Liver (tissue), 9 donors: Measurements from ENCODE around the gene SEPTIN10. TPM values are rescaled to one million over a fixed set of nuclear protein-coding genes. Genes with fewer than 3 reads are reported as not detected.
A peak's percentile ranks its signal among the peaks of the same experiment; 100 is the strongest.

ENCODE experiments used
- DNase-seq: peaks from one replicate; pipeline ENCODE4 v3.0.0-alpha.2; 2017; ENCODE audit warnings: low spot score
- H3K27ac ChIP-seq, 2 donors: one replicate each; pipeline ENCODE4 v1.7.0; 2013; ENCODE audit warnings: inconsistent platforms in 2 of 2, low read length in 2 of 2, control low read depth in 1 of 2, low read depth in 1 of 2, mild to moderate bottlenecking in 1 of 2
- H3K27me3 ChIP-seq, 4 donors: one replicate each; pipeline versions ENCODE4 v1.6.1 to v1.7.0; 2013; ENCODE audit warnings: low read length in 3 of 4, inconsistent platforms in 1 of 4, mild to moderate bottlenecking in 1 of 4, moderate library complexity in 1 of 4; ENCODE audit not compliant: control insufficient read depth in 4 of 4, insufficient read depth in 4 of 4
- H3K36me3 ChIP-seq, 4 donors: one replicate each; pipeline versions ENCODE4 v1.6.1 to v1.7.0; 2013; ENCODE audit warnings: low read length in 3 of 4, mild to moderate bottlenecking in 3 of 4, low read depth in 1 of 4, moderate library complexity in 1 of 4; ENCODE audit not compliant: control insufficient read depth in 4 of 4, insufficient read depth in 3 of 4
- H3K4me1 ChIP-seq, 4 donors: one replicate each; pipeline versions ENCODE4 v1.6.1 to v1.7.0; 2013; ENCODE audit warnings: low read length in 3 of 4, mild to moderate bottlenecking in 3 of 4, moderate library complexity in 1 of 4; ENCODE audit not compliant: control insufficient read depth in 4 of 4, insufficient read depth in 4 of 4
- H3K4me3 ChIP-seq, 3 donors: one replicate each; pipeline versions ENCODE4 v1.6.1 to v1.7.0; 2013; ENCODE audit warnings: low read length in 3 of 3, control low read depth in 1 of 3, low read depth in 1 of 3, mild to moderate bottlenecking in 1 of 3
- H3K9ac ChIP-seq, 2 donors: one replicate each; pipeline ENCODE4 v1.7.0; 2013; ENCODE audit warnings: low read length in 2 of 2, mild to moderate bottlenecking in 2 of 2, moderate library complexity in 2 of 2, control low read depth in 1 of 2, low read depth in 1 of 2
- H3K9me3 ChIP-seq, 4 donors: one replicate each; pipeline versions ENCODE4 v1.6.1 to v1.7.0; 2013; ENCODE audit warnings: low read length in 3 of 4; ENCODE audit not compliant: control insufficient read depth in 4 of 4
- ATF3 ChIP-seq: IDR thresholded peaks from 2 replicates; pipeline ENCODE4 v1.6.1; 2016; ENCODE audit warnings: antibody characterized with exemption
- CTCF ChIP-seq: fragments of 150-350 bp; IDR thresholded peaks from 2 replicates; pipeline ENCODE4 v1.5.1; 2017; ENCODE audit warnings: improper control_type of control experiment, low read depth, low read length; ENCODE audit not compliant: missing input control
- EGR1 ChIP-seq, 2 donors: IDR thresholded peaks; 2 replicates each; pipeline ENCODE4 v1.6.1; 2016 to 2018; ENCODE audit warnings: antibody characterized with exemption in 2 of 2, low read depth in 2 of 2
- FOXA1 ChIP-seq: IDR thresholded peaks from 2 replicates; pipeline ENCODE4 v1.6.1; 2016; ENCODE audit warnings: antibody characterized with exemption
- FOXA2 ChIP-seq: IDR thresholded peaks from 2 replicates; pipeline ENCODE4 v1.6.1; 2016; ENCODE audit warnings: antibody characterized with exemption
- GABPA ChIP-seq, 2 donors: IDR thresholded peaks in 1 of 2; conservative IDR thresholded peaks in 1 of 2; 2 replicates each; pipeline ENCODE4 v1.6.1; 2016; ENCODE audit warnings: antibody characterized with exemption in 2 of 2, mild to moderate bottlenecking in 1 of 2, moderate library complexity in 1 of 2
- HNF4A ChIP-seq, 2 donors: conservative IDR thresholded peaks; 2 replicates each; pipeline ENCODE4 v1.6.1; 2016; ENCODE audit warnings: antibody characterized with exemption in 2 of 2, mild to moderate bottlenecking in 2 of 2
- HNF4G ChIP-seq: IDR thresholded peaks from 2 replicates; pipeline ENCODE4 v1.6.1; 2016; ENCODE audit warnings: antibody characterized with exemption
- JUND ChIP-seq, 2 donors: IDR thresholded peaks; 2 replicates each; pipeline ENCODE4 v1.6.1; 2016; ENCODE audit warnings: antibody characterized with exemption in 2 of 2
- MAX ChIP-seq: IDR thresholded peaks from 2 replicates; pipeline ENCODE4 v1.6.1; 2016; ENCODE audit warnings: antibody characterized with exemption
- NR2F2 ChIP-seq: IDR thresholded peaks from 2 replicates; pipeline ENCODE4 v1.6.1; 2016; ENCODE audit warnings: antibody characterized with exemption
- RAD21 ChIP-seq, 2 donors: IDR thresholded peaks; 2 replicates each; pipeline ENCODE4 v1.6.1; 2016; ENCODE audit warnings: antibody characterized with exemption in 2 of 2, mild to moderate bottlenecking in 2 of 2
- REST ChIP-seq: IDR thresholded peaks from 2 replicates; pipeline ENCODE4 v1.6.1; 2016; ENCODE audit warnings: antibody characterized with exemption, mild to moderate bottlenecking
- RXRA ChIP-seq, 2 donors: IDR thresholded peaks; 2 replicates each; pipeline ENCODE4 v1.6.1; 2017 to 2018; ENCODE audit warnings: antibody characterized with exemption in 2 of 2, mild to moderate bottlenecking in 1 of 2
- SP1 ChIP-seq: IDR thresholded peaks from 2 replicates; pipeline ENCODE4 v1.6.1; 2018; ENCODE audit warnings: antibody characterized with exemption, mild to moderate bottlenecking
- TAF1 ChIP-seq: conservative IDR thresholded peaks from 2 replicates; pipeline ENCODE4 v1.6.1; 2016; ENCODE audit warnings: antibody characterized with exemption, mild to moderate bottlenecking
- YY1 ChIP-seq: IDR thresholded peaks from 2 replicates; pipeline ENCODE4 v1.6.1; 2016; ENCODE audit warnings: antibody characterized with exemption, mild to moderate bottlenecking
- ZBTB33 ChIP-seq: IDR thresholded peaks from 2 replicates; pipeline ENCODE4 v1.6.1; 2016; ENCODE audit warnings: antibody characterized with exemption
- WGBS: extraction: QIAGEN DNeasy Blood & Tissue Kit; methylation state at CpG from one replicate; pipeline ENCODE4 v1.1.7; 2013; 5-methylcytosine and 5-hydroxymethylcytosine counted together
- polyA plus RNA-seq, 2 donors: library from polyadenylated mRNA; stranded (reverse) in 1 of 2; unstranded in 1 of 2; fragments of 200-250 nt in 1 of 2; fragments of >200 nt in 1 of 2; fragmentation: Nextera tagmentation in 1 of 2; extraction: Ambion mirVana in 1 of 2; gene quantifications; one replicate each; pipeline versions ENCODE4 v1.2.1 to v1.2.3, GENCODE V29; 2013 to 2015
- total RNA-seq, 2 donors: library from RNA; depleted of rRNA; stranded (reverse); fragments of >200 nt; gene quantifications; one replicate each; pipeline ENCODE4 v1.2.3, GENCODE V29; 2014
- donor health status: healthy.
- donor health status: healthy.
- donor health status: healthy.
- donor health status: healthy.
- donor health status: healthy.

The SEPTIN10 gene
- total and polyA plus RNA-seq, 4 donors = 19.6 to 35.9 (median 20.1) TPM

- TF ChIP-seq CTCF (no peak), JUND (IDR thresholded peaks at IDR 0.05) (peak in 1 of 2 donors; percentile 64), ATF3 (no peak), HNF4A (conservative IDR thresholded peaks at IDR 0.05) (peak; percentile 16 to 36), RXRA (IDR thresholded peaks at IDR 0.05) (peak in 1 of 2 donors; percentile 16), NR2F2 (no peak)
These were observed 59.0 kb downstream of the SEPTIN10 start (continued) for GRCh38 chr2:109554758-109555157.

- H3K36me3 ChIP-seq = peaks cover 6 to 12% (median 9%) of the 10 kb centered on the region in 4 donors
- peak; percentile 32 for TF ChIP-seq SP1
- TF ChIP-seq FOXA2 = no peak
- peak in 1 of 2 donors; percentile 13 for TF ChIP-seq RXRA (IDR thresholded peaks at IDR 0.05)
- TF ChIP-seq HNF4A (conservative IDR thresholded peaks at IDR 0.05) = peak; percentile 53 to 61
- DNase-seq = no peak
- no peaks in the 10 kb centered on the region for H3K9me3 ChIP-seq
- H3K27ac ChIP-seq = no peak overlapping the region
- H3K4me3 ChIP-seq = no peak overlapping the region
- 49% methylated on average over 4 of the region's 4 CpGs for WGBS
- no peak overlapping the region for H3K9ac ChIP-seq
- H3K27me3 ChIP-seq = no peaks in the 10 kb centered on the region
- H3K4me1 ChIP-seq = no peaks in the 10 kb centered on the region
These were observed 64.7 kb downstream of the SEPTIN10 start for GRCh38 chr2:109549016-109549590.

GRCh38 chr2:109547280-109547679 lies 66.5 kb downstream of the SEPTIN10 start:
- TF ChIP-seq ZBTB33 (no peak), CTCF (no peak), NR2F2 (no peak), RXRA (IDR thresholded peaks at IDR 0.05) (no peak), GABPA (IDR thresholded peaks at IDR 0.05 in 1 of 2, conservative IDR thresholded peaks at IDR 0.05 in 1 of 2) (no peak), EGR1 (IDR thresholded peaks at IDR 0.05; ENCODE audit: low read depth in 2 of 2) (no peak), SP1 (no peak), FOXA1 (no peak), REST (no peak), HNF4A (conservative IDR thresholded peaks at IDR 0.05) (no peak), MAX (no peak), FOXA2 (no peak), RAD21 (IDR thresholded peaks at IDR 0.05) (no peak), ATF3 (no peak), HNF4G (no peak), TAF1 (no peak), YY1 (no peak), JUND (IDR thresholded peaks at IDR 0.05) (no peak)
- H3K27me3 ChIP-seq = no peaks in the 10 kb centered on the region
- WGBS = 95% methylated on average over 2 of the region's 2 CpGs

More at GRCh38 chr2:109547280-109547679, 66.5 kb downstream of the SEPTIN10 start:
- Histone ChIP-seq H3K36me3 (peaks cover under 1 to 7% (median 4%) of the 10 kb centered on the region in 4 donors), H3K9me3 (no peaks in the 10 kb centered on the region), H3K27ac (no peak overlapping the region), H3K4me1 (no peaks in the 10 kb centered on the region), H3K9ac (no peak overlapping the region), H3K4me3 (no peak overlapping the region)
- no peak for DNase-seq
